Muscle of back (tissue), 11 donors: ENCODE results near the gene TNK2. TPM values are rescaled to one million over a fixed set of nuclear protein-coding genes. Genes with fewer than 3 reads are reported as not detected.
"Not testable (repeated sequence)": the region's sequence is repeated elsewhere in the genome, so short reads cannot be mapped to it uniquely, and the experiment has no call there.

ENCODE experiments used
- DNase-seq, 3 donors: peaks; one replicate each; pipeline versions ENCODE4 v3.0.0 to v3.0.0-alpha.2; 2013
- polyA plus RNA-seq, 10 donors: library from polyadenylated mRNA; unstranded; fragments of 120-200 nt; gene quantifications; one replicate each; pipeline ENCODE4 v1.2.1, GENCODE V29; 2013; ENCODE audit not compliant: insufficient read length in 10 of 10

The TNK2 gene
- polyA plus RNA-seq, 10 donors = 56.0 to 130 (median 89.8) TPM

- DNase-seq = not testable (repeated sequence)
These were observed 36.7 kb downstream of the TNK2 start for GRCh38 chr3:195871686-195872085.

- no peak for DNase-seq
These were observed 37.4 kb downstream of the TNK2 start for GRCh38 chr3:195870937-195871336.

- no peak for DNase-seq
These were observed 37.9 kb downstream of the TNK2 start for GRCh38 chr3:195870442-195870841.

GRCh38 chr3:195869413-195870001 is 38.8 kb downstream of the TNK2 start:
- peak in 1 of 3 donors; percentile 65 for DNase-seq

GRCh38 chr3:195868866-195869412 is 39.4 kb downstream of the TNK2 start:
- DNase-seq = no peak

GRCh38 chr3:195868336-195868865 is 40.0 kb downstream of the TNK2 start:
- DNase-seq = no peak

- DNase-seq = no peak
These were observed 40.6 kb downstream of the TNK2 start for GRCh38 chr3:195867631-195868335.

- DNase-seq = no peak
These were observed 41.5 kb downstream of the TNK2 start for GRCh38 chr3:195866686-195867511.

GRCh38 chr3:195865752-195866151 is 42.6 kb downstream of the TNK2 start:
- DNase-seq = no peak

- DNase-seq = peak; percentile 72 to 92 (median 88)
These were observed 45.0 kb downstream of the TNK2 start for GRCh38 chr3:195863121-195864061.

- DNase-seq = not testable (repeated sequence)
These were observed 46.0 kb downstream of the TNK2 start for GRCh38 chr3:195862318-195862717.

GRCh38 chr3:195860456-195860855 is 47.9 kb downstream of the TNK2 start:
- DNase-seq = no peak

GRCh38 chr3:195859846-195860411 is 48.4 kb downstream of the TNK2 start:
- no peak for DNase-seq

- peak; percentile 54 to 78 (median 65) for DNase-seq
These were observed 49.1 kb downstream of the TNK2 start for GRCh38 chr3:195859061-195859845.

- no peak for DNase-seq
These were observed 51.8 kb downstream of the TNK2 start for GRCh38 chr3:195856410-195857084.

GRCh38 chr3:195855471-195856409 is 52.6 kb downstream of the TNK2 start:
- no peak for DNase-seq

GRCh38 chr3:195854628-195855294 is 53.6 kb downstream of the TNK2 start:
- no peak for DNase-seq
